Lower lobe of right lung (tissue), 2 donors: Measurements from ENCODE around the gene PRMT6. TPM values are rescaled to one million over a fixed set of nuclear protein-coding genes. Genes with fewer than 3 reads are reported as not detected.
A peak's percentile ranks its signal among the peaks of the same experiment; 100 is the strongest.

Experiments used
- ATAC-seq, 2 donors: fragments of 200-7000 bp; cut with Tn5 transposase; one replicate each; pipeline ENCODE4 v1.9.1; 2020 to 2022; ENCODE audit warnings: mild to moderate bottlenecking in 2 of 2, moderate library complexity in 2 of 2
- DNase-seq: peaks from one replicate; pipeline ENCODE4 v3.0.0-alpha.2; 2020
- H3K27ac ChIP-seq: fragments of 200-600 bp; one replicate; pipeline ENCODE4 v1.8.0; 2022
- H3K27me3 ChIP-seq: fragments of 200-600 bp; one replicate; pipeline ENCODE4 v1.8.0; 2022; ENCODE audit warnings: low read depth
- H3K36me3 ChIP-seq: fragments of 200-600 bp; one replicate; pipeline ENCODE4 v1.8.0; 2022; ENCODE audit warnings: mild to moderate bottlenecking
- H3K4me1 ChIP-seq: fragments of 200-600 bp; one replicate; pipeline ENCODE4 v1.8.0; 2022
- H3K4me3 ChIP-seq: fragments of 200-600 bp; one replicate; pipeline ENCODE4 v1.8.0; 2022; ENCODE audit warnings: mild to moderate bottlenecking
- H3K9me3 ChIP-seq: fragments of 200-600 bp; one replicate; pipeline ENCODE4 v1.8.0; 2022
- CTCF ChIP-seq: fragments of 200-600 bp; IDR thresholded peaks from one replicate; pipeline ENCODE4 v1.8.0; 2022; ENCODE audit warnings: antibody characterized with exemption, mild to moderate bottlenecking
- intact Hi-C: fragments of 100-400 bp; cut with DNase I; formaldehyde crosslinking; loops from one replicate; pipeline ENCODE4 v1.11.0; 2022
- long read RNA-seq: library from polyadenylated mRNA; unstranded; transcript quantifications from one replicate; pipeline ENCODE4 v2.0.0, GENCODE V29; 2021
- total RNA-seq: library from RNA; stranded (reverse); fragmentation: NEBNext Ultra II Directional; extraction: Animal tissue kit (Norgen Biotek cat#: 25700); gene quantifications from one replicate; pipeline ENCODE4 v1.2.1, GENCODE V29; 2021
- donor health status: DM: no; HTN: yes; CAD: no; lungs with severe emphysema.

Gene PRMT6
- total RNA-seq, result 11.4 TPM
- long read RNA-seq, transcript PRMT6-201 (1 exons, 2,616 nt), result major isoform, 53 of 53 reads
- long read RNA-seq, partial matches to known transcripts, result 0 of 53 reads
- long read RNA-seq, other reads (novel, unspliced or antisense), result 0 of 53 reads

DNA sequence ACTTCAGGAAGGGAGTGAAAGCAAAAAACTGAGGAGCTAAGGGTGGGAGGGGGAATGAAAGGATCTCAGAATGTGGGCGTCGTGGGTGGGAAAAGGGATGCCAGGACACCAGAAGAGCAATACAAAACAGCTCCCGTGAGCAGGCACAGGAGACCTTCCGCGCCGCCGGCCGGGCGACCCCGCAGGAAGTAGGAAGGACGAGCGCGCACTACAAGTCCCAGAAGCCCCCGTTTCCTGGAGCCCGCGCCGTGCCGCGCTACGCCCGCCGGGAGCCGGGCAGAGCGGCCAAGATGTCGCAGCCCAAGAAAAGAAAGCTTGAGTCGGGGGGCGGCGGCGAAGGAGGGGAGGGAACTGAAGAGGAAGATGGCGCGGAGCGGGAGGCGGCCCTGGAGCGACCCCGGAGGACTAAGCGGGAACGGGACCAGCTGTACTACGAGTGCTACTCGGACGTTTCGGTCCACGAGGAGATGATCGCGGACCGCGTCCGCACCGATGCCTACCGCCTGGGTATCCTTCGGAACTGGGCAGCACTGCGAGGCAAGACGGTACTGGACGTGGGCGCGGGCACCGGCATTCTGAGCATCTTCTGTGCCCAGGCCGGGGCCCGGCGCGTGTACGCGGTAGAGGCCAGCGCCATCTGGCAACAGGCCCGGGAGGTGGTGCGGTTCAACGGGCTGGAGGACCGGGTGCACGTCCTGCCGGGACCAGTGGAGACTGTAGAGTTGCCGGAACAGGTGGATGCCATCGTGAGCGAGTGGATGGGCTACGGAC, at the start of gene PRMT6:
Gene PRMT6 (plus strand): TSS at position 249 of the 771 bp plus-strand sequence. CDS start 42 bp downstream, at position 291.
- Histone ChIP-seq H3K4me1 (peaks cover 13% of the 10 kb centered on the region), H3K9me3 (no peaks in the 10 kb centered on the region), H3K27me3 (no peaks in the 10 kb centered on the region), H3K4me3 (peak within 1 kb of the TSS; percentile 97), H3K27ac (peak within 1 kb of the TSS; percentile 88), H3K36me3 (no peaks in the 10 kb centered on the region)
- peak; percentile 7 for TF ChIP-seq CTCF
- peak; percentile 91 for DNase-seq
- peak; percentile 98 to 99 for ATAC-seq
- intact Hi-C loops, result no loop called here

DNA sequence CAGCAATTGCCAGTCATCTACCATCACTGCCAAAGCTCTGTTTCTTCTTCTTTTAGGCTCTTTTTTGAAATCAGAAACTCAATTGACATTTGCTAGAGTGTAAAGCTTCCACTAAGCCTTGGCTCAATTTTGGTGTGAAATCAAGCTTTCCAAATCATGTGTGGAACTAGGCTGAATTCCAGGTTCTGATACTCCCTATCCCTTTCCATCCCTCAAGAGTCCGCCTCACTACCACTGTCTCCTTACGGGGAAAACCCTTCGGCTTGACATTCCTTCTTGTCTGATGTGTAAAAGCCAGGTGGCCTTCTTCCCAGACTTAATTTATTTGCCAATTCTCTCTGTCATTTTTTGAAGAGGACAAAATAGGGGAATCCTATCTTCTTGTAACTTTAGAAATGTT, 47.2 kb upstream of the PRMT6 start:
- Histone ChIP-seq H3K9me3 (no peaks in the 10 kb centered on the region), H3K27ac (no peak overlapping the region), H3K4me1 (no peaks in the 10 kb centered on the region), H3K4me3 (no peak overlapping the region), H3K27me3 (no peaks in the 10 kb centered on the region), H3K36me3 (no peaks in the 10 kb centered on the region)
- ATAC-seq (no peak), DNase-seq (no peak)
- TF ChIP-seq CTCF, result no peak
- intact Hi-C loops, result no loop called here

- no peaks in the 10 kb centered on the region for H3K9me3 ChIP-seq
- ATAC-seq (no peak), DNase-seq (no peak)
- H3K4me1 ChIP-seq, result no peaks in the 10 kb centered on the region
- H3K4me3 ChIP-seq, result no peak overlapping the region
- no peak for TF ChIP-seq CTCF
- H3K27ac ChIP-seq, result no peak overlapping the region
- H3K27me3 ChIP-seq, result no peaks in the 10 kb centered on the region
- no peaks in the 10 kb centered on the region for H3K36me3 ChIP-seq
- intact Hi-C loops, result no loop called here
Measured at GRCh38 chr1:107010582-107010981, 45.9 kb upstream of the PRMT6 start.

DNA sequence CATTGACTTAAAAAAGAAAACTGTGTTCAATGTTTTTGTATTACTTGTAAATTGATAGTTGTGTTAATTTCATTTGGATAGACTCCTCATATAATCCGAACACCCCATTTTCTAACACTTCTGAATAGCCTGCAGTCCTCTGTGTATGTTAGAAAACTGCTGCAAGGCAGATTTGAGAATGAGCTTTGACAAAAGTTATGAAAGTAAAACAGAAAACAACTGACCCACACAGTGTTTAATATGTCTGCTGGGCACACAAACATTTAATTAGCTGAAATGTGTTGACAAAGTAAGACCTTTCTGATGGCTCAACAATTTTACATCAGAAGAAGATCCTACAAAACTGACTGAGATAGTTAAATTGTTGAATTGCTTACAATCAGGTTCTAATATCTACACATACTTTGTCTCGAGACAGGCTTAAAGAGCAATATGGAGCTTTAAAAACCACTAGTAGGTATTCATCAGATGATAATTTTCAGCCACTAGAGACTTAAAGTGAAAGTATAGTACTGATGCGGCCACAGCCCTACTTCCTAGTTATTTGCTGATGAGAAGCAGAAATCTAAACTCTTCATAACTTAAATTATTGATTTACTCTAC, 40.0 kb upstream of the PRMT6 start:
- DNase-seq (no peak), ATAC-seq (no peak)
- H3K9me3 ChIP-seq, result no peaks in the 10 kb centered on the region
- TF ChIP-seq CTCF, result no peak
- no peaks in the 10 kb centered on the region for H3K4me1 ChIP-seq
- H3K27me3 ChIP-seq, result no peaks in the 10 kb centered on the region
- no peaks in the 10 kb centered on the region for H3K36me3 ChIP-seq
- no peak overlapping the region for H3K27ac ChIP-seq
- H3K4me3 ChIP-seq, result no peak overlapping the region
- intact Hi-C loops, result no loop called here

GRCh38 chr1:107018445-107018844, 38.0 kb upstream of the PRMT6 start:
- intact Hi-C loops, result no loop called here
- Histone ChIP-seq H3K27me3 (no peaks in the 10 kb centered on the region), H3K4me1 (no peaks in the 10 kb centered on the region), H3K27ac (no peak overlapping the region), H3K36me3 (no peaks in the 10 kb centered on the region), H3K4me3 (no peak overlapping the region), H3K9me3 (no peaks in the 10 kb centered on the region)
- DNase-seq, result no peak
- ATAC-seq, result no peak
- TF ChIP-seq CTCF, result no peak
